Measurements from ENCODE around the gene MYOM3.

The MYOM3 gene

GRCh38 chr1:24155011-24155782, 43.3 kb upstream of the MYOM3 start:
- H3K4me3 ChIP-seq (ENCODE audit: low read depth, low read length): no peak overlapping the region
- in situ Hi-C loops (cut with HindIII; ENCODE audit: low sequenced_read_pairs): no loop called here
- TF ChIP-seq, protein P1, sequence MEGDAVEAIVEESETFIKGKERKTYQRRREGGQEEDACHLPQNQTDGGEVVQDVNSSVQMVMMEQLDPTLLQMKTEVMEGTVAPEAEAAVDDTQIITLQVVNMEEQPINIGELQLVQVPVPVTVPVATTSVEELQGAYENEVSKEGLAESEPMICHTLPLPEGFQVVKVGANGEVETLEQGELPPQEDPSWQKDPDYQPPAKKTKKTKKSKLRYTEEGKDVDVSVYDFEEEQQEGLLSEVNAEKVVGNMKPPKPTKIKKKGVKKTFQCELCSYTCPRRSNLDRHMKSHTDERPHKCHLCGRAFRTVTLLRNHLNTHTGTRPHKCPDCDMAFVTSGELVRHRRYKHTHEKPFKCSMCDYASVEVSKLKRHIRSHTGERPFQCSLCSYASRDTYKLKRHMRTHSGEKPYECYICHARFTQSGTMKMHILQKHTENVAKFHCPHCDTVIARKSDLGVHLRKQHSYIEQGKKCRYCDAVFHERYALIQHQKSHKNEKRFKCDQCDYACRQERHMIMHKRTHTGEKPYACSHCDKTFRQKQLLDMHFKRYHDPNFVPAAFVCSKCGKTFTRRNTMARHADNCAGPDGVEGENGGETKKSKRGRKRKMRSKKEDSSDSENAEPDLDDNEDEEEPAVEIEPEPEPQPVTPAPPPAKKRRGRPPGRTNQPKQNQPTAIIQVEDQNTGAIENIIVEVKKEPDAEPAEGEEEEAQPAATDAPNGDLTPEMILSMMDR (IDR thresholded peaks at IDR 0.05; ENCODE audit: low read depth, low read length): peak; percentile 19
- no peak for DNase-seq (ENCODE audit: low read depth, low spot score)

DNA sequence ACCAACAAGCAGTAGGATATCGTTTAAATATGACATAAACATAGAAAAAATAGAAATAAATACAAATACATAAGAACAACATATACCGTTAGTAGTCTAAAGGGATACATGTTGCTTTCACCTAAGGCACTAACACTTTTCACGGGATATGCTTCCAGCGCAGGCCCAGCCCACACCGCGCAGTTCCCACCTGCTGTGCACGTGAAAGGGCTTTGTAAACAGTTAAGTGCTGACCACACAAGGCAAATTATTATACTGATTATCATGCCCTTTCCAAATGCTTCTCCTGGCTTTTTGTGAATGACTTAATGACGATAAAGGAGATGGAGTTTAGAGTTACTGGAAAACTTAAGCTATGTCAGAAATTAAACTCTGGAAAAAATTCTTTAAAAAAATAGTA, 42.3 kb upstream of the MYOM3 start:
- no peak for DNase-seq (ENCODE audit: low read depth, low spot score)
- H3K4me3 ChIP-seq (ENCODE audit: low read depth, low read length): no peak overlapping the region
- TF ChIP-seq, protein P1 (IDR thresholded peaks at IDR 0.05; ENCODE audit: low read depth, low read length): no peak
- in situ Hi-C loops (cut with HindIII; ENCODE audit: low sequenced_read_pairs): no loop called here

GRCh38 chr1:24152631-24153494, 40.9 kb upstream of the MYOM3 start:
- DNase-seq (ENCODE audit: low read depth, low spot score): no peak
- H3K4me3 ChIP-seq (ENCODE audit: low read depth, low read length): no peak overlapping the region
- TF ChIP-seq, protein P1 (IDR thresholded peaks at IDR 0.05; ENCODE audit: low read depth, low read length): no peak
- in situ Hi-C loops (cut with HindIII; ENCODE audit: low sequenced_read_pairs): no loop called here

DNA sequence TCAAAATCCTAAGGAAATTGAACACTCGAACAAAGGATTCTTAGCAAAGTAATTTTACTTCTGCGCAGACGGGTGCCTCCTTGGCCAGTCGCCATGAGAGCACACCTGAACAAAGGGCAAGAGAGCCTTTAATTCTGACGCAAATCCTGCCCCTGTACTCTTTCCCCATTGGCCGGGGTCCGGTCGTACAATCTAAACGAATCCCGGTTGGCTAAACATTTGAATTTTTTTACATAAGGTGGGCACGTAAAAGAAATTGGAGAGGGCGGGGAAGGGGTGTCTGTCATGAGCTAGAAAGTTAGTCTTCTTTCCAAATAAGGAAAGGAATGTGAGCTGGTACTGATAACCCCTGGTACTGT, 39.2 kb upstream of the MYOM3 start:
- in situ Hi-C loops (cut with HindIII; ENCODE audit: low sequenced_read_pairs): no loop called here
- H3K4me3 ChIP-seq (ENCODE audit: low read depth, low read length): no peak overlapping the region
- DNase-seq (ENCODE audit: low read depth, low spot score): no peak
- TF ChIP-seq, protein P1 (IDR thresholded peaks at IDR 0.05; ENCODE audit: low read depth, low read length): no peak

DNA sequence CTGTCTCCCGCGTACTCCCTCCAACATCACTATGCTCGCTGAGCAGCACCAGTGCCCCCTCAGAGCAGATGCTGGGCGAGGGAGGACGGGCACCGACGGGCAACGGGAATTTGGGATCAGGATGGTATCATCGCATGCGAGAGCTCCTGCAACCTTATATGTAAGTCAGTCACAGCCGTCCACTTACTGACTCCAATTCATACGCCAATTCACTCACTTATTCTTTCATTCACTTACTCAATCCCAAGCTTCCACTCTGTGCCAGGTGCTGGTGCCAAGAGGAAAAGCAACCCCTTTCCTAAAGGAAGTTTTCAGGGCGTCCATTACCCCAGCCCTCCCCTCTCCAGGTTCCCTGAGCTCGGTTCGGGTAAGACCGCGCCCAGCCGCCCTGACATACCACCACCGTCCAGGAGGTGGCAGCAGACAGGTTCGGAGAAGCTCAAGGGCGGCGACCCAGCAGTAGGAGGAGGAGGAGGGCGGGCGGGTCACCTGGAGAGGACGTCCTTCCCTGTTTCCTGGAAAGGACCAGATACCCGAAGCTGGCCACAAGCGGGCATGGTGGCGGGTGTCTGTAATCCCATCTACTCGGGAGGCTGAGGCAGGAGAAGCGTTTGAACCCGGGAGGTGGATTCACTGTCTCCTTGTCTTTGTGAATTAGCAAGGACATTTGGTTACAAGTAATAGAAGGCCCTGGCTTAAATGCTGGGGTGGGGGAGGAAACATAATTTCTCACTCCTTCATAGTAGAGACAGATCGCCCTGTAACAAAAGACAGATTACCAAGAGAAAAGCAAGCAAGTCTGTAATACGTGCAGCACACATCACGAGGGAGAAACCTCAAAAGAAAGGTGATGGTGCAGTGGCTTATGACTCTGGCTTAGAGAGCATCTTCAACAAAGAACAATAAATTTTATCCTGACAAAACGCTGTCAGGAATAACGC, 38.6 kb upstream of the MYOM3 start:
- in situ Hi-C loops (cut with HindIII; ENCODE audit: low sequenced_read_pairs): no loop called here
- H3K4me3 ChIP-seq (ENCODE audit: low read depth, low read length): no peak overlapping the region
- TF ChIP-seq, protein P1 (IDR thresholded peaks at IDR 0.05; ENCODE audit: low read depth, low read length): peak; percentile 92
- DNase-seq (ENCODE audit: low read depth, low spot score): peak; percentile 81

DNA sequence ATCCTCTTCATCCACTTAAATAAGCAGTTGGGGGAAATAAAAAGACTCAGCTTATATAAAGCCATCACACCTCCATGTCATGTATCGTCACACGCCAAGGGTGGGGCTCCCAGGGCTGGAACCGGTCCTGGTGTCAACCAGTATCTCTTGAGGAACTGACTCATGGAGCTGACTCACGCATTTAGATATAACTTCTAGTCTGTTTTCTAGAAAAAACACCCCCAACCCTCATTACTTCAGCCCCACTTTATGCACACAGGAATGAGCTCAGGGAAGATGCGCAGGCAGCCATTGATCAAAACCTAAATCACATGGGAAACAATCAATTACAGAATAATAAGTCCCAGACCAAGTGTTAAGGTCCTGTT, 37.9 kb upstream of the MYOM3 start:
- H3K4me3 ChIP-seq (ENCODE audit: low read depth, low read length): no peak overlapping the region
- in situ Hi-C loops (cut with HindIII; ENCODE audit: low sequenced_read_pairs): no loop called here
- peak; percentile 38 for DNase-seq (ENCODE audit: low read depth, low spot score)
- TF ChIP-seq, protein P1 (IDR thresholded peaks at IDR 0.05; ENCODE audit: low read depth, low read length): no peak
